MM.1S (cell line): Measurements from ENCODE around the gene FAM237B.

ENCODE experiments used
- CTCF ChIP-seq: fragments of 300-600 bp; sonication (generic); IDR thresholded peaks from 2 replicates; pipeline ENCODE4 v1.5.1; 2016; ENCODE audit warnings: antibody characterized with exemption, low read length, mixed read lengths
- EZH2 ChIP-seq: fragments of 300-600 bp; sonication (generic); optimal IDR thresholded peaks from 2 replicates; pipeline ENCODE3; 2017; ENCODE audit warnings: low read depth, mild to moderate bottlenecking, antibody characterized with exemption, low read length, mixed read lengths
- EZH2phosphoT487 ChIP-seq: fragments of 300-600 bp; sonication (generic); IDR thresholded peaks from 2 replicates; pipeline ENCODE4 v1.6.1; 2018; ENCODE audit warnings: antibody characterized with exemption, low read length

GRCh38 chr7:90326500-90326899 lies 5.4 kb upstream of the FAM237B start:
- TF ChIP-seq CTCF (no peak), EZH2phosphoT487 (no peak), EZH2 (no peak)
